ENCODE data around the gene CNEP1R1.

The CNEP1R1 gene

GRCh38 chr16:50065624-50066481 lies 40.8 kb downstream of the CNEP1R1 start, which contains the start of gene HEATR3:
Gene HEATR3, plus strand, starts transcription at chr16:50065970. Its CDS starts 162 bp downstream, at chr16:50066132.
- TF ChIP-seq GATA3 (IDR thresholded peaks at IDR 0.05; ENCODE audit: low read depth, low read length) (no peak), GATA2 (IDR thresholded peaks at IDR 0.05; ENCODE audit: low read depth, low read length) (no peak)

- TF ChIP-seq GATA2 (IDR thresholded peaks at IDR 0.05; ENCODE audit: low read depth, low read length) (no peak), GATA3 (IDR thresholded peaks at IDR 0.05; ENCODE audit: low read depth, low read length) (no peak)
These were observed 41.7 kb downstream of the CNEP1R1 start for GRCh38 chr16:50066482-50067289.

GRCh38 chr16:50067290-50067853 lies 42.3 kb downstream of the CNEP1R1 start:
- no peak for TF ChIP-seq GATA3 (IDR thresholded peaks at IDR 0.05; ENCODE audit: low read depth, low read length)
- no peak for TF ChIP-seq GATA2 (IDR thresholded peaks at IDR 0.05; ENCODE audit: low read depth, low read length)

- TF ChIP-seq GATA2 (IDR thresholded peaks at IDR 0.05; ENCODE audit: low read depth, low read length) (no peak), GATA3 (IDR thresholded peaks at IDR 0.05; ENCODE audit: low read depth, low read length) (no peak)
These were observed 43.5 kb downstream of the CNEP1R1 start for GRCh38 chr16:50068550-50068949.

- TF ChIP-seq GATA2 (IDR thresholded peaks at IDR 0.05; ENCODE audit: low read depth, low read length) (no peak), GATA3 (IDR thresholded peaks at IDR 0.05; ENCODE audit: low read depth, low read length) (no peak)
These were observed 44.0 kb downstream of the CNEP1R1 start for GRCh38 chr16:50069060-50069459.

GRCh38 chr16:50071075-50071671 lies 46.1 kb downstream of the CNEP1R1 start:
- TF ChIP-seq GATA3 (IDR thresholded peaks at IDR 0.05; ENCODE audit: low read depth, low read length) (no peak), GATA2 (IDR thresholded peaks at IDR 0.05; ENCODE audit: low read depth, low read length) (no peak)

GRCh38 chr16:50072730-50073129 lies 47.7 kb downstream of the CNEP1R1 start:
- TF ChIP-seq GATA2 (IDR thresholded peaks at IDR 0.05; ENCODE audit: low read depth, low read length) (no peak), GATA3 (IDR thresholded peaks at IDR 0.05; ENCODE audit: low read depth, low read length) (no peak)

- TF ChIP-seq GATA3 (IDR thresholded peaks at IDR 0.05; ENCODE audit: low read depth, low read length) (no peak), GATA2 (IDR thresholded peaks at IDR 0.05; ENCODE audit: low read depth, low read length) (no peak)
These were observed 54.5 kb downstream of the CNEP1R1 start for GRCh38 chr16:50079397-50080140.

- TF ChIP-seq GATA3 (IDR thresholded peaks at IDR 0.05; ENCODE audit: low read depth, low read length) (no peak), GATA2 (IDR thresholded peaks at IDR 0.05; ENCODE audit: low read depth, low read length) (no peak)
These were observed 56.5 kb downstream of the CNEP1R1 start for GRCh38 chr16:50081428-50082018.

- TF ChIP-seq GATA3 (IDR thresholded peaks at IDR 0.05; ENCODE audit: low read depth, low read length) (no peak), GATA2 (IDR thresholded peaks at IDR 0.05; ENCODE audit: low read depth, low read length) (no peak)
These were observed 59.0 kb downstream of the CNEP1R1 start for GRCh38 chr16:50083996-50084395.

GRCh38 chr16:50086176-50086575 lies 61.2 kb downstream of the CNEP1R1 start:
- TF ChIP-seq GATA3 (IDR thresholded peaks at IDR 0.05; ENCODE audit: low read depth, low read length) = no peak
- TF ChIP-seq GATA2 (IDR thresholded peaks at IDR 0.05; ENCODE audit: low read depth, low read length) = no peak

Data from SH-SY5Y (cell line).